Measurements from ENCODE around the gene ADD1. TPM values are rescaled to one million over a fixed set of nuclear protein-coding genes. Genes with fewer than 3 reads are reported as not detected.

Gene ADD1
- total RNA-seq, 1 experiment from 2014 or later: 232 TPM

- TF ChIP-seq EZH2 (IDR thresholded peaks at IDR 0.05; ENCODE audit: borderline replicate concordance, low read depth, low read length, poor library complexity, severe bottlenecking): no peak
- TF ChIP-seq, protein P1, sequence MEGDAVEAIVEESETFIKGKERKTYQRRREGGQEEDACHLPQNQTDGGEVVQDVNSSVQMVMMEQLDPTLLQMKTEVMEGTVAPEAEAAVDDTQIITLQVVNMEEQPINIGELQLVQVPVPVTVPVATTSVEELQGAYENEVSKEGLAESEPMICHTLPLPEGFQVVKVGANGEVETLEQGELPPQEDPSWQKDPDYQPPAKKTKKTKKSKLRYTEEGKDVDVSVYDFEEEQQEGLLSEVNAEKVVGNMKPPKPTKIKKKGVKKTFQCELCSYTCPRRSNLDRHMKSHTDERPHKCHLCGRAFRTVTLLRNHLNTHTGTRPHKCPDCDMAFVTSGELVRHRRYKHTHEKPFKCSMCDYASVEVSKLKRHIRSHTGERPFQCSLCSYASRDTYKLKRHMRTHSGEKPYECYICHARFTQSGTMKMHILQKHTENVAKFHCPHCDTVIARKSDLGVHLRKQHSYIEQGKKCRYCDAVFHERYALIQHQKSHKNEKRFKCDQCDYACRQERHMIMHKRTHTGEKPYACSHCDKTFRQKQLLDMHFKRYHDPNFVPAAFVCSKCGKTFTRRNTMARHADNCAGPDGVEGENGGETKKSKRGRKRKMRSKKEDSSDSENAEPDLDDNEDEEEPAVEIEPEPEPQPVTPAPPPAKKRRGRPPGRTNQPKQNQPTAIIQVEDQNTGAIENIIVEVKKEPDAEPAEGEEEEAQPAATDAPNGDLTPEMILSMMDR (conservative IDR thresholded peaks at IDR 0.05; ENCODE audit: low read depth, low read length): no peak
- intact Hi-C loops (cut with micrococcal nuclease; ENCODE audit: unreplicated experiment): no loop called here
- Histone ChIP-seq H3K27ac (ENCODE audit: low read depth, low read length, poor library complexity, severe bottlenecking) (no peak overlapping the region), H3K9me3 (ENCODE audit: low read depth, low read length, poor library complexity, severe bottlenecking) (no peaks in the 10 kb centered on the region), H3K4me1 (ENCODE audit: insufficient read depth, low read length, poor library complexity, severe bottlenecking) (peaks cover 23% of the 10 kb centered on the region), H3K36me3 (ENCODE audit: insufficient read depth, low read length, poor library complexity, severe bottlenecking) (no peaks in the 10 kb centered on the region), H3K4me3 (ENCODE audit: low read depth, low read length, poor library complexity, severe bottlenecking) (no peak overlapping the region), H3K27me3 (replicated peaks; ENCODE audit: insufficient read depth, low read depth, low read length, poor library complexity) (no peaks in the 10 kb centered on the region)
- ChIA-PET CTCF (no interaction called here), POLR2A (ENCODE audit: low non-redundant PET) (no interaction called here)
- no TSS peak for BruUV-seq (replicated peaks)
- no peak for DNase-seq (ENCODE audit: low spot score)
Observed at GRCh38 chr4:2798399-2799223, 45.0 kb upstream of the ADD1 start.

GRCh38 chr4:2799224-2799911, 44.3 kb upstream of the ADD1 start:
- POLR2A ChIA-PET (ENCODE audit: low non-redundant PET): no interaction called here

GRCh38 chr4:2799971-2800690, 43.5 kb upstream of the ADD1 start:
- no peaks in the 10 kb centered on the region for H3K9me3 ChIP-seq (ENCODE audit: low read depth, low read length, poor library complexity, severe bottlenecking)
- no peak overlapping the region for H3K27ac ChIP-seq (ENCODE audit: low read depth, low read length, poor library complexity, severe bottlenecking)
- TF ChIP-seq EZH2 (IDR thresholded peaks at IDR 0.05; ENCODE audit: borderline replicate concordance, low read depth, low read length, poor library complexity, severe bottlenecking): no peak
- TF ChIP-seq, protein P1 (conservative IDR thresholded peaks at IDR 0.05; ENCODE audit: low read depth, low read length): no peak
- H3K27me3 ChIP-seq (replicated peaks; ENCODE audit: insufficient read depth, low read depth, low read length, poor library complexity): no peaks in the 10 kb centered on the region
- no TSS peak for BruUV-seq (replicated peaks)
- ChIA-PET CTCF (no interaction called here), POLR2A (ENCODE audit: low non-redundant PET) (no interaction called here)
- intact Hi-C loops (cut with micrococcal nuclease; ENCODE audit: unreplicated experiment): no loop called here
- no peak for DNase-seq (ENCODE audit: low spot score)
- H3K4me3 ChIP-seq (ENCODE audit: low read depth, low read length, poor library complexity, severe bottlenecking): no peak overlapping the region
- H3K36me3 ChIP-seq (ENCODE audit: insufficient read depth, low read length, poor library complexity, severe bottlenecking): no peaks in the 10 kb centered on the region
- H3K4me1 ChIP-seq (ENCODE audit: insufficient read depth, low read length, poor library complexity, severe bottlenecking): peaks cover 11% of the 10 kb centered on the region

More at GRCh38 chr4:2799224-2799911, 44.3 kb upstream of the ADD1 start:
- no peak for DNase-seq (ENCODE audit: low spot score)
- no peaks in the 10 kb centered on the region for H3K36me3 ChIP-seq (ENCODE audit: insufficient read depth, low read length, poor library complexity, severe bottlenecking)
- peaks cover 16% of the 10 kb centered on the region for H3K4me1 ChIP-seq (ENCODE audit: insufficient read depth, low read length, poor library complexity, severe bottlenecking)
- CTCF ChIA-PET: no interaction called here
- H3K27me3 ChIP-seq (replicated peaks; ENCODE audit: insufficient read depth, low read depth, low read length, poor library complexity): no peaks in the 10 kb centered on the region
- no peak overlapping the region for H3K4me3 ChIP-seq (ENCODE audit: low read depth, low read length, poor library complexity, severe bottlenecking)
- no peak for TF ChIP-seq EZH2 (IDR thresholded peaks at IDR 0.05; ENCODE audit: borderline replicate concordance, low read depth, low read length, poor library complexity, severe bottlenecking)
- TF ChIP-seq, protein P1 (conservative IDR thresholded peaks at IDR 0.05; ENCODE audit: low read depth, low read length): no peak
- intact Hi-C loops (cut with micrococcal nuclease; ENCODE audit: unreplicated experiment): no loop called here
- H3K9me3 ChIP-seq (ENCODE audit: low read depth, low read length, poor library complexity, severe bottlenecking): no peaks in the 10 kb centered on the region
- no peak overlapping the region for H3K27ac ChIP-seq (ENCODE audit: low read depth, low read length, poor library complexity, severe bottlenecking)
- BruUV-seq (replicated peaks): no TSS peak
